Stimulated activated CD4-positive, alpha-beta T cell treated with anti-CD3 and anti-CD28 coated beads, Interleukin-4, amount 100 ng/mL, for 4 hours (primary cell): ENCODE data around the gene PUSL1.

Source experiments
- DNase-seq, 2 experiments: peaks; one replicate each; pipeline ENCODE4 v3.0.0-alpha.2; 2020

Gene PUSL1

DNA sequence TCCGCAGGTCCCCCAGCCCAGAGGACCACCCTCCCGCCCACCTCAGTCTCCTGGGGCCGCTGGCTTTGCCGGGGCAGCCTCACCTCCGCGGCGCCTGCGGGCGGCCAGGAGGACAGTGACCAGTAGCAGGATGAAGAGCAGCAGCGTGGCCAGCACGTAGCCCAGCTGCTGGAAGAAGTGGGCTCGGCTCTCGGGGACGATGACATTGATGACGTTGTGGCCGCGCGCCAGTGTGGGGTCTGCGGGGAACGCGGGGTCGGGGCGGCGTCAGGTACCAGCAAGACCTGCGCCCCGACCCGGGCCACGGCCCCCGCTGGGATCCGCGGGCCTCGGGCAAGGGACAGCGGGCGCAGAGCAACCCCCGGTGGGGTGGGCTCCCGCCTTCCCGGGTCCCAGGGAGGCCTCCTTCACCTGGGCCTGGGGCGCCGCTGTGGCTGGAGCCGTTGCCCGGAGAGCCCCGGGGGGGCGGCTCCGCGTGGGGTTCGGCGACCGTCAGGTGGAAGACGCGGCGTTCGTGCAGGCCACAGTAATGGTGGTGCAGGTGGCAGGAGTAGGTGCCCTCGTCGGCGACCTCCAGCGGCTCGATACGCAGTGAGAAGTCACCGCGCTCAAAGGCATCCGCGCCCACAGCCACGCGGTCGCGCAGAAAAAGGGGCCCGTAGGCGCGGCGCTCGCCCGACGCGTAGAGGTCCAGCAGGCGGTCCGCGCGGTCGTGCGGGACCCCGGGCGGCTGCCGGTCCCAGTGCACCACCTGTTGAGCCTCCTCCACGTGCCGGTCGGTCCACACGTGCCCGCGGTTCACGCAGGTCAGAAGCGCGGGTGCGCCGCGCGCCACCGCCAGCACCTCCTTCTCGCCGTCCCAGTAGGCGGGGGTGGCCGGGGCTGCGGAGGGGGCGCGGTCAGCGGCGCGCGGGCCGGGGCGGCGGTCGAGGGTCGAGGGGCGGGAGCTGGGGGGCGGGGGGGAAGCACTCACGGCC is 46.2 kb downstream of the PUSL1 start:
- DNase-seq = peak in 1 of 2 experiments; percentile 32

DNA sequence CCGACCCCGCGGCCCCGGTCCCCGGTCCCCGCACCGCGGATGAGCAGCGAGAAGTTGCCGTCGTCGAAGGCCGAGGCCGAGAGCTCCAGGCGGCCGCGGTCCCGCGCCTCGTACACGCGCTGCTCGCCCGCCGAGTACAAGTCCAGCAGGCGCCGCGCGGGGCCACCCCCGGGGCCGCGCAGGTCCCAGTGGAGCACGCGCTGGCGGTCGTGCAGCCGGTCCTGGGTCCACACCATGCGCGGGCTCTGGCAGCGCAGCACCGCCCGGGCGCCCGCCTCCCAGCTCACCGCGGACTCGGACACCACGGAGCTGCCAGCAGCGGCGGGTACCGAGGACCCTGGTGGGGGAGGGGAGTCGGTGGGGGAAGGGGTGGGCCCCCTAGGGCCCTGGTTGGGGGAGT is 47.0 kb downstream of the PUSL1 start:
- no peak for DNase-seq

DNA sequence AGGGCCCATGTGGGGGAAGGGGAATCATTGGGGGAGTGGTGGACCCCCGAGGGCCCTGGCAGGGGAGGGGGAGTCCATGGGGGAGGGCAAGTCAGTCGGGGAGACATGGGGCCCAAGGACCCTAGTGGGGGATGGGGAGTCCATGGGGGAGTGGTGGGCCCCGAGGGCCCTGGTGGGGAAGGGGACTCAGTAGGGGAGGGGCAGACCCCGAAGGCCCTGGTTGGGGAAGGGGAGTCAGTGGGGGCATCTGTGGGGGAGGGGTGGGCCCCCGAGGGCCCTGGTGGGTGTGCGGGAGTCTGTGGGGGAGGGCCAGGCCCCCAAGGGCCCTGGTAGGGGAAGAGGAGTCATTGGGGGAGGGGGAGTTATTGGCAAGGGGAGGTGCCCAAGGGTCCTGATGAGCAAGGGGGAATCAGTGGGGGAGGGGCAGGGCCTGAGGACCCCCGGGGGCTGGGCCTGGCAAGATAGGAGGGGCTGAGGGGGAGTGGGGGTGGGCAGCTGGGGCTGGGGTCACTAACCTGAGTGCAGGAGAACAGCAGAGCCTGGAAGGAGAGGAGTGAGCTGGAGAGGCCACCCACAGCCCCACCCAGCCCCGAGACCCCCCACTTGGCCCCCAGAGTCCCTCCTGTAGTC is 47.9 kb downstream of the PUSL1 start:
- DNase-seq = no peak

DNA sequence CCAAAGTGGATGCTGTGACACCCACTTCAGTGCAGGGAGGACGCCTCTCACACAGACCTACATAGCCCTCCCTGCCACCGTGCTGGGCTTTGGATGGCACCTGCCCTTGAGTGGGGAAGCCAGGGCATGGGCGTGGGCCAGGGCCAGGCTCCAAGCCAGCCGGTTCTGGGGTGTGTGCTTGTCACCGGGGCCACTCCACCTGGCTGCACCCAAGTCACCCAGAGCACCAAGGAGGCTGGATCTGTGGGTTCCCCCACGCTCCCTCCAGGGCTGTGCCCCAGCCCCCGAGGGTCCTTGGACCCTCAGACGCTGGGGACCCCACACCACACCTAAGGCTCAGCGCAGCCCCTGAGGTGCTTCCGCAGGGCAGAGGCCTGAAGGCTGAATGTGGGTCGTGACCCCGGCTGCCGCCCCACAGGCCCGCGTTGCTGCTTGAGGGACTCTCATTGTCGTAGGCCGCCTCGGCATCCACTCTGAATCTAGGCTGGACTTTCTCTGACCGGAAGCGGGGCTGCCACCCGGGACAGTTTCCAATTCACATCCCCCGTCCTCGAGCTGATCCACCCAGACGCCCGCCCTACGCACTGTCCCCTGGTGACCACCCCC is 48.5 kb downstream of the PUSL1 start:
- DNase-seq = no peak

DNA sequence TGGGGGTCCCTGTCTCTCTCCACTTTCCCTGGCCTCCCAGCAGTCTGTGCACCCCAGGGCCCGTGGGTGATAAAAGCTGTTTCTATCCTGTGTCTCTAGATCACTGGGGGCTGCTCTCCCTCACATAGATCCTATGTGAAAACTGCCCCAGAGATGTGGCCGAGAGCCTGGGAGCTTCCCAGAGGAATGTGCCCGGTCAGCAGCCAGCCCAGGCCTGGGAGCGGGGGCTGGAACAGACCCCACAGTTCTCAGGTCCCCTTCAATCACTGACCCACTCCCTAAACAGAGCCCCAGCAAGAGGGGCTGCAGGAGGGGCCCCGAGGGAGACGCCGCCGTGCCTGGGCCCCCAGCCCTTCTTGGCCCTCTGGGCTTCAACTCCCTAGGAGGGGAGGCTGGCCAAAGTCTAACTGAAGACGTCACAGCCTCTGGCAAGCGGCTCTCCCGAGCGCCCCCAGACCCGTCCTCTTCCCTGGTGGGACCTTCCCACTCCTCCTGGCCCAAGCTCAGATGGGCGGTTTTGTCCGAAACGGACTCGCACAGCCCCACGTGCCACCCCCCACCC is 49.6 kb downstream of the PUSL1 start:
- DNase-seq = no peak

DNA sequence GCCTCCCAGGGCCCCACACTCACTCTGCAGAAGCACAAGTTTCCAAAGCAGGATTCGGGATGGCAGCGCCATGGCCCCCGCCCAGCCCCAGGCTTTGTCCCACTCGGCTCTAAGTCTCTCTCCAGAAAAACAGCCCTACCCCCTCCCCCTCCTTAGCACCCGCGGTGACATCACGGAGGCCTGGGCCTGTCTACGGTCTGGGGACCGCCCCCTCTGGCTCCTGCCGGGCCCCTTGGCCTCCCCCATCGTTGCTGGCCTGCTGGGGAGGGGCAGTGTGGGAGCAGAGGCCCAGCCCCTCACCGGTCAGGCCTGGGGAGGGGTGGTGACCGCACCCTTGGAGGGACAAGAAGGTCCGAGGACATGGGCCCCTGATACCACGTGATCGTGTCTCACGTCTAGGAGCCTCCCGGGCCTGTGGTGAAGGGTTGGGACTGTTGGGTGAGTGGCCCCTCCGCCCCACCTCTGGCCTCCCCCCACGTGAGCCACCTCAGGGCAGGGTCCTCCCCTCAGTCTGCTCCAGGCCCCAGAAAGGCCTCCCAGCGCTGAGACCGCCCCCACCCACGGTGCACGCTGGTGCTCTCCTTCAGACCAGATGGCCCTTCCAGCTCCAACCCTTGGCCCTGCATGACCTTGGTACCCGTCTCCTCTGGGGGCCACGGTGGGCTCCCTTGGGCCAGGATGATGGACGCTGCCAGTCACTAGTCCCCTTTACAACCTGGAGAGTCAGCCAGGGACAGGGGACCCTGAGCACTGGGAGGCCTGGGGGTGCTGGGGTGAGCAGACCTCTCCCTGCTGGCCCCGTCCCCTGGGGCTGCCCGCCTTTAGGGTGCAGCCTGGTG is 50.3 kb downstream of the PUSL1 start, which contains the start of gene MXRA8:
MXRA8 (minus strand) TSS at position 123 of the 839 bp plus-strand sequence; CDS start at position 72, 51 bp downstream.
- no peak for DNase-seq

DNA sequence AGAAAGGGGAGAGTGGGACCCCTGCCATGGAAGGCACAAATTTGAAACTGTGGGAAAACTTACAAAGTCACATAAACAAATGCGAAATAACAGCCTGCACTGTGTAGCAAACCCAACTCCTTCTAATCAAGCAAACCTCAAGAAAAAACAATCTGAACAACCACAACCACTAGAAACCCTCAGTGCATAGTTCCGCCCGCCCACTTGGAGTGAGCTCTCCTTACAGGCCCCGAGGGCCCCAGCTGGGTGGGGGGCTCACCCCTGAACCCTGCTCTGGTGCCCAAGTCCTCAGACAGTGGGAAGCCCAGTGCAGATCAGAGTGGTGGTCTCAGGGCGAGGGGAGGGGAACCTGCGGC is 50.9 kb downstream of the PUSL1 start:
- no peak for DNase-seq

DNA sequence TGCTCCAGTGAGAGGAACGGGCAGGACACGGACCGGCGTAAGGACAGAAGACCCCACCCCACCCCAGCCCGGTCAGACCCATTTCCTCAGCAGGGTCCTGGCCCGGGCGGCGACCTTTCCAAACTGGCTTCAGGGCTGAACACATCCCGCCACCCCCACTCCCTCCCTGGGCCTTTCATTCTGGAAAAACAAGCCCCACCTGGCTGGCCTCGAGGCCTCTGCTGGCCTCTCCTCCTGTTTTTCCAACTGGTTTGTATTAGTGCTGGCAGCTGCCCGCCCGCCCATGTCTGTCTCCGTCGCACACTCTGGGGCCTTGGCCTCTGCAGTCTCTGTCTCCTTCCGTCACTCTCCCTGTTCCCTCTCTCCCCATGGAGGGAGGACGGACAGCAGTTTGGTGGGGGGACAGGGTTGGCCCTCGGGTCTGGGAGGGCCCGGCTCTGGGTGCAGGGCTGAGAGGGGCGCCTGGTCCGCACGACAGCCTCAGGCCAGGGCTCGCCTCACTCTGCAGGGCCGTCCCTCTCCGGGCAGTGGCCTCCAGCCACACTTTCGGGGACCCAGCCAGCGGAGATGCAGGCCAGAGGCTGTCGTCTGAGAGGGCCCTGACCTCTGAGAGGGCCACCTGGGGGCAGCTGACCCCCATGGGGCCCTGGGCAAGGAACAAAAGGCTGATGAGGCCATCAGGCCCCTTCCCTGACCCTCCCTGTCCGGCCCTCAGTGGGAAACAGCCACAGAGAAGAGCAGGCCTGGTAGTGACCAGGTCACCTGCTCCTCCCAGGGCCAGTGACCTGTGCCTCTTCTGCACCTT is 51.5 kb downstream of the PUSL1 start:
- no peak for DNase-seq

DNA sequence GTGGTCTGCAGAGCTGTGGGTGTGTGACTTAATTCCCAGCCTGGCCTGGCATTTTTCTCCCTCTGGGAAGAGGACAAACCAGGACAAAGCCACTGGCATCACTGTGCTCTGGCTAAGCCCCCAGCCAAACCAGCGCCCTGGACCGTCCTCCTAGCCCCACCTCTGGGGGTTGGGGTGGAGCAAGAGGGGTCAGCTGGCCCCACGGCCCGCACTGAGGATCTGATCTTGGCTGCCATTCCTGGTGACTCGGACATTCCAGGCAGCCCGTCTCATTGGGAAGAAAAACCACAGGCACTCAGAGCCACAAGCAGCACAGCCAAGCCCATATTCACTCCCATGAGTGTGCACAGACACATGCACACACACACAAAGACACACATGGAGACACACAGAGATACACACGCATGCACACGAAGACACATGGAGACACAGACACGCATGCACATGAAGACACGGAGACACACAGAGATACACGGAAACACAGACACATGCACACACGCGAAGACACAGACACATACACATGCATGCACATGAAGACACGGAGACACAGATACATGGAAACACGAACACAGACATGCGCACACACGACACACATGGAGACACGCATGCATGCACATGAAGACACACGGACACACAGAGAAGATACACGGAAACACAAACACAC is 52.2 kb downstream of the PUSL1 start:
- no peak for DNase-seq
